ENCODE results near the gene CTNNA1.

CTNNA1 gene

GRCh38 chr5:138948471-138949222 is 195.4 kb downstream of the CTNNA1 start:
- no peak for TF ChIP-seq CTCF (IDR thresholded peaks at IDR 0.05; ENCODE audit: extremely low read depth, missing control alignments)
- no peak for DNase-seq (ENCODE audit: low spot score)

GRCh38 chr5:138949223-138949574 is 196.0 kb downstream of the CTNNA1 start:
- no peak for DNase-seq (ENCODE audit: low spot score)
- no peak for TF ChIP-seq CTCF (IDR thresholded peaks at IDR 0.05; ENCODE audit: extremely low read depth, missing control alignments)

- no peak for DNase-seq (ENCODE audit: low spot score)
- no peak for TF ChIP-seq CTCF (IDR thresholded peaks at IDR 0.05; ENCODE audit: extremely low read depth, missing control alignments)
Measured at GRCh38 chr5:138949988-138950387, 196.8 kb downstream of the CTNNA1 start.

GRCh38 chr5:138950421-138951031 is 197.3 kb downstream of the CTNNA1 start:
- no peak for DNase-seq (ENCODE audit: low spot score)
- no peak for TF ChIP-seq CTCF (IDR thresholded peaks at IDR 0.05; ENCODE audit: extremely low read depth, missing control alignments)

GRCh38 chr5:138951091-138951985 is 198.1 kb downstream of the CTNNA1 start:
- DNase-seq (ENCODE audit: low spot score) = no peak
- no peak for TF ChIP-seq CTCF (IDR thresholded peaks at IDR 0.05; ENCODE audit: extremely low read depth, missing control alignments)

- DNase-seq (ENCODE audit: low spot score) = no peak
- TF ChIP-seq CTCF (IDR thresholded peaks at IDR 0.05; ENCODE audit: extremely low read depth, missing control alignments) = no peak
Measured at GRCh38 chr5:138951986-138952735, 198.9 kb downstream of the CTNNA1 start.
